CD14-positive monocyte (primary cell): ENCODE data around the gene KIAA1328. TPM values are rescaled to one million over a fixed set of nuclear protein-coding genes. Genes with fewer than 3 reads are reported as not detected.

Experiments
- DNase-seq, 3 donors: peaks; one replicate each; pipeline ENCODE4 v3.0.0-alpha.2; 2011 to 2022
- H2AFZ ChIP-seq: 2 replicates; pipeline ENCODE4 v1.6.0; 2012; ENCODE audit warnings: mild to moderate bottlenecking, low read depth, low read length, inconsistent platforms; ENCODE audit not compliant: insufficient read depth, poor library complexity, severe bottlenecking
- H3K27ac ChIP-seq, 2 donors: 1 replicate in 1 of 2; 2 replicates in 1 of 2; pipeline ENCODE4 v1.5.1; 2012 to 2013; ENCODE audit warnings: low read length in 2 of 2, control low read depth in 1 of 2, inconsistent platforms in 1 of 2, low read depth in 1 of 2, mild to moderate bottlenecking in 1 of 2
- H3K27me3 ChIP-seq, 2 donors: one replicate each; pipeline versions ENCODE4 v1.6.0 to v1.6.1; 2011 to 2013; ENCODE audit warnings: low read length in 2 of 2; ENCODE audit not compliant: control insufficient read depth in 2 of 2, insufficient read depth in 2 of 2
- H3K36me3 ChIP-seq, 2 donors: replicated peaks in 1 of 2; 1 replicate in 1 of 2; 2 replicates in 1 of 2; pipeline versions ENCODE4 v1.5.1 to v1.6.1; 2012 to 2013; ENCODE audit warnings: low read length in 2 of 2, control low read depth in 1 of 2, inconsistent platforms in 1 of 2, mild to moderate bottlenecking in 1 of 2; ENCODE audit not compliant: insufficient read depth in 2 of 2, control insufficient read depth in 1 of 2
- H3K4me1 ChIP-seq, 2 donors: 1 replicate in 1 of 2; 2 replicates in 1 of 2; pipeline versions ENCODE4 v1.5.1 to v1.6.1; 2012 to 2013; ENCODE audit warnings: low read length in 2 of 2, control low read depth in 1 of 2, inconsistent platforms in 1 of 2, mild to moderate bottlenecking in 1 of 2, moderate library complexity in 1 of 2; ENCODE audit not compliant: insufficient read depth in 2 of 2, control insufficient read depth in 1 of 2
- H3K4me2 ChIP-seq: replicated peaks from 2 replicates; pipeline ENCODE3; 2012; ENCODE audit warnings: low read length, moderate library complexity, mild to moderate bottlenecking; ENCODE audit not compliant: poor library complexity, severe bottlenecking; ENCODE audit errors: extremely low read depth
- H3K4me3 ChIP-seq, 3 experiments: fragments of 200-600 bp in 1 of 3; sonication (generic) in 1 of 3; replicated peaks in 1 of 3; 1 replicate in 2 of 3; 2 replicates in 1 of 3; pipeline ENCODE4 v1.5.1; 2011 to 2013; ENCODE audit warnings: low read length in 3 of 3, mild to moderate bottlenecking in 3 of 3, control low read depth in 2 of 3, low read depth in 2 of 3, inconsistent platforms in 1 of 3, moderate library complexity in 1 of 3
- H3K79me2 ChIP-seq: 2 replicates; pipeline ENCODE4 v1.6.0; 2012; ENCODE audit warnings: mild to moderate bottlenecking, control low read depth, inconsistent platforms, low read length, moderate library complexity; ENCODE audit not compliant: insufficient read depth
- H3K9ac ChIP-seq: 2 replicates; pipeline ENCODE4 v1.6.0; 2017; ENCODE audit warnings: low read length, mild to moderate bottlenecking; ENCODE audit not compliant: insufficient read depth, poor library complexity, severe bottlenecking
- H3K9me3 ChIP-seq, 2 donors: replicated peaks in 1 of 2; 1 replicate in 1 of 2; 2 replicates in 1 of 2; pipeline versions ENCODE4 v1.5.1 to v1.6.1; 2012 to 2013; ENCODE audit warnings: low read length in 2 of 2, control low read depth in 1 of 2; ENCODE audit not compliant: control insufficient read depth in 1 of 2, insufficient read depth in 1 of 2
- H4K20me1 ChIP-seq: 2 replicates; pipeline ENCODE4 v1.6.0; 2012; ENCODE audit warnings: mild to moderate bottlenecking, low read length, control low read depth, moderate library complexity; ENCODE audit not compliant: insufficient read depth
- H3K27ac Mint-ChIP-seq, 7 donors: one replicate each; pipeline ENCODE4 v1.8.0; 2020; ENCODE audit warnings: mild to moderate bottlenecking in 7 of 7, mixed read lengths in 7 of 7, moderate library complexity in 6 of 7, inconsistent platforms in 2 of 7
- H3K27me3 Mint-ChIP-seq, 3 donors: one replicate each; pipeline ENCODE4 v1.8.0; 2021 to 2022; ENCODE audit warnings: low read depth in 3 of 3, mild to moderate bottlenecking in 3 of 3, mixed read lengths in 3 of 3, moderate library complexity in 3 of 3, inconsistent platforms in 1 of 3
- H3K36me3 Mint-ChIP-seq, 2 donors: one replicate each; pipeline ENCODE4 v1.8.0; 2020; ENCODE audit warnings: mixed read lengths in 2 of 2, inconsistent platforms in 1 of 2, mild to moderate bottlenecking in 1 of 2
- H3K4me1 Mint-ChIP-seq: one replicate; pipeline ENCODE4 v1.8.0; 2020; ENCODE audit warnings: mild to moderate bottlenecking, mixed read lengths
- H3K4me3 Mint-ChIP-seq, 2 donors: one replicate each; pipeline ENCODE4 v1.8.0; 2020; ENCODE audit warnings: mild to moderate bottlenecking in 2 of 2, mixed read lengths in 2 of 2, moderate library complexity in 1 of 2
- H3K9me3 Mint-ChIP-seq, 7 donors: one replicate each; pipeline ENCODE4 v1.8.0; 2020 to 2022; ENCODE audit warnings: mixed read lengths in 7 of 7, mild to moderate bottlenecking in 6 of 7, moderate library complexity in 6 of 7, inconsistent platforms in 2 of 7
- WGBS: methylation state at CpG from one replicate; pipeline ENCODE4 v1.1.5; 2013; ENCODE audit warnings: missing lambda C conversion rate; ENCODE audit not compliant: insufficient coverage; 5-methylcytosine and 5-hydroxymethylcytosine counted together
- intact Hi-C, 2 donors: fragments of 100-400 bp; cut with micrococcal nuclease; formaldehyde crosslinking; loops; one replicate each; pipeline versions ENCODE4 v1.15.0 to v1.15.1; 2023
- polyA plus RNA-seq, 3 donors: library from polyadenylated mRNA; depleted of rRNA in 1 of 3; unstranded in 2 of 3; stranded (reverse) in 1 of 3; fragments of 300-500 nt in 2 of 3; fragments of >200 nt in 1 of 3; fragmentation: Illumina TruSeq in 2 of 3; gene quantifications; 1 replicate in 2 of 3; 2 replicates in 1 of 3; pipeline ENCODE4 v1.2.3, GENCODE V29; 2012 to 2021
- TF ChIP-seq, protein P1 (sequence below): fragments of 200-600 bp; IDR thresholded peaks from one replicate; pipeline ENCODE4 v1.8.0; 2022; ENCODE audit warnings: antibody characterized with exemption, mild to moderate bottlenecking

KIAA1328 gene
- polyA plus RNA-seq, 3 donors, result 3.7 to 3.9 (median 3.8) TPM

DNA sequence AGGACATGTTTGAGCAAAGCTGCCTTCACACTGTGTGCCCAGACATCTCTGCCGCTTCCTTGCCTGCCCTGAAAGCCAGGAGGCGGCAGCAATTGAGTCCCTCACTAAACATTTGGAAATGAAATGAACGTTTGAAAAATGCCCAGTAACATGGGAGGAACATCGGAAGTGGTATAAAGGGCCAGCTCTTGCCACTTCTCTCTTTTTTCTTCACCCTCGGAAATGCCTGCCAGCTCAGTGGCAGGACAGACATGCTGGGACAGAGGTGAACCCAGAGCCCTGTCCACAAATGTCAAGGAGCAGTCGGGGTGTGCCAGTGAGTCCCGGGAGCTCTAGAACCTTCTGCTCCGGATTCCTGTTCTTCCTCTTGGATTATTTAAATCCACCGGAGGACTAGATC is 46.2 kb upstream of the KIAA1328 start:
- Histone ChIP-seq H2AFZ (no peak overlapping the region), H3K4me1 (no peaks in the 10 kb centered on the region), H3K4me3 (no peak overlapping the region), H3K27me3 (no peaks in the 10 kb centered on the region), H3K36me3 (peaks cover 0 to 31% of the 10 kb centered on the region in 2 donors), H4K20me1 (no peaks in the 10 kb centered on the region), H3K4me2 (no peak overlapping the region), H3K27ac (no peak overlapping the region), H3K9me3 (no peaks in the 10 kb centered on the region), H3K9ac (no peak overlapping the region), H3K79me2 (no peaks in the 10 kb centered on the region)
- WGBS, result 92% methylated on average over 6 of the region's 9 CpGs
- no peak overlapping the region for H3K27ac Mint-ChIP-seq
- H3K36me3 Mint-ChIP-seq, result peaks cover 7 to 35% of the 10 kb centered on the region in 2 donors
- peaks cover 3% of the 10 kb centered on the region for H3K4me1 Mint-ChIP-seq
- no peak for DNase-seq
- TF ChIP-seq, protein P1, sequence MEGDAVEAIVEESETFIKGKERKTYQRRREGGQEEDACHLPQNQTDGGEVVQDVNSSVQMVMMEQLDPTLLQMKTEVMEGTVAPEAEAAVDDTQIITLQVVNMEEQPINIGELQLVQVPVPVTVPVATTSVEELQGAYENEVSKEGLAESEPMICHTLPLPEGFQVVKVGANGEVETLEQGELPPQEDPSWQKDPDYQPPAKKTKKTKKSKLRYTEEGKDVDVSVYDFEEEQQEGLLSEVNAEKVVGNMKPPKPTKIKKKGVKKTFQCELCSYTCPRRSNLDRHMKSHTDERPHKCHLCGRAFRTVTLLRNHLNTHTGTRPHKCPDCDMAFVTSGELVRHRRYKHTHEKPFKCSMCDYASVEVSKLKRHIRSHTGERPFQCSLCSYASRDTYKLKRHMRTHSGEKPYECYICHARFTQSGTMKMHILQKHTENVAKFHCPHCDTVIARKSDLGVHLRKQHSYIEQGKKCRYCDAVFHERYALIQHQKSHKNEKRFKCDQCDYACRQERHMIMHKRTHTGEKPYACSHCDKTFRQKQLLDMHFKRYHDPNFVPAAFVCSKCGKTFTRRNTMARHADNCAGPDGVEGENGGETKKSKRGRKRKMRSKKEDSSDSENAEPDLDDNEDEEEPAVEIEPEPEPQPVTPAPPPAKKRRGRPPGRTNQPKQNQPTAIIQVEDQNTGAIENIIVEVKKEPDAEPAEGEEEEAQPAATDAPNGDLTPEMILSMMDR, result no peak
- H3K27me3 Mint-ChIP-seq, result peaks cover 0 to 2% (median 0%) of the 10 kb centered on the region in 3 donors
- no peak overlapping the region for H3K4me3 Mint-ChIP-seq
- peaks cover 0 to 4% (median 0%) of the 10 kb centered on the region in 7 donors for H3K9me3 Mint-ChIP-seq
- intact Hi-C loops, result no loop called here

GRCh38 chr18:36783792-36784191 is 45.1 kb upstream of the KIAA1328 start:
- Mint-ChIP-seq H3K27ac (no peak overlapping the region), H3K36me3 (peaks cover 7 to 38% of the 10 kb centered on the region in 2 donors), H3K4me3 (no peak overlapping the region), H3K27me3 (peaks cover 0 to 2% (median 0%) of the 10 kb centered on the region in 3 donors), H3K9me3 (peaks cover 0 to 2% (median 0%) of the 10 kb centered on the region in 7 donors), H3K4me1 (peaks cover 3% of the 10 kb centered on the region)
- H3K79me2 ChIP-seq, result no peaks in the 10 kb centered on the region
- H3K4me2 ChIP-seq, result no peak overlapping the region
- no peaks in the 10 kb centered on the region for H3K9me3 ChIP-seq
- H3K27me3 ChIP-seq, result no peaks in the 10 kb centered on the region
- no peak overlapping the region for H3K27ac ChIP-seq
- H4K20me1 ChIP-seq, result no peaks in the 10 kb centered on the region
- peaks cover 0 to 33% of the 10 kb centered on the region in 2 donors for H3K36me3 ChIP-seq
- no peak overlapping the region for H3K4me3 ChIP-seq
- no peak overlapping the region for H2AFZ ChIP-seq
- no peak for DNase-seq
- intact Hi-C loops, result no loop called here
- H3K9ac ChIP-seq, result no peak overlapping the region
- TF ChIP-seq, protein P1, result no peak
- H3K4me1 ChIP-seq, result no peaks in the 10 kb centered on the region
- 94% methylated on average over 3 of the region's 5 CpGs for WGBS
